Right cardiac atrium (tissue), 5 donors: ENCODE results near the gene CCL28. TPM values are rescaled to one million over a fixed set of nuclear protein-coding genes. Genes with fewer than 3 reads are reported as not detected.
A peak's percentile ranks its signal among the peaks of the same experiment; 100 is the strongest.
"Not testable (repeated sequence)": the region's sequence is repeated elsewhere in the genome, so short reads cannot be mapped to it uniquely, and the experiment has no call there.

Experiments used
- ATAC-seq, 2 donors: fragments of 200-7000 bp; cut with Tn5 transposase; one replicate each; pipeline versions ENCODE4 v1.8.0 to v1.9.1; 2020; ENCODE audit warnings: moderate library complexity in 2 of 2, mild to moderate bottlenecking in 1 of 2
- DNase-seq, 3 donors: peaks; one replicate each; pipeline ENCODE4 v3.0.0-alpha.2; 2020
- H3K27ac ChIP-seq: one replicate; pipeline ENCODE4 v1.5.1; 2013; ENCODE audit warnings: mild to moderate bottlenecking, low read length, control low read depth, moderate library complexity
- H3K27me3 ChIP-seq: one replicate; pipeline ENCODE4 v1.6.1; 2013; ENCODE audit not compliant: control insufficient read depth, insufficient read depth
- H3K4me1 ChIP-seq: one replicate; pipeline ENCODE4 v1.6.1; 2013; ENCODE audit warnings: low read length; ENCODE audit not compliant: control insufficient read depth, insufficient read depth
- H3K4me3 ChIP-seq: one replicate; pipeline ENCODE4 v1.5.1; 2013; ENCODE audit warnings: low read length, control low read depth
- H3K9me3 ChIP-seq: one replicate; pipeline ENCODE4 v1.6.1; 2013; ENCODE audit warnings: low read length; ENCODE audit not compliant: control insufficient read depth
- WGBS: extraction: QIAGEN DNeasy Blood & Tissue Kit; methylation state at CpG from one replicate; pipeline ENCODE4 v1.1.7; 2013; 5-methylcytosine and 5-hydroxymethylcytosine counted together
- intact Hi-C, 4 donors: fragments of 100-400 bp; cut with DNase I; formaldehyde crosslinking; loops; one replicate each; pipeline versions ENCODE4 v1.11.0 to v1.14.0; 2022 to 2023
- polyA plus RNA-seq: library from polyadenylated mRNA; stranded (reverse); fragments of 200-250 nt; gene quantifications from one replicate; pipeline ENCODE4 v1.2.3, GENCODE V29; 2013
- total RNA-seq, 4 donors: library from RNA; stranded (reverse); fragmentation: NEBNext Ultra II Directional; extraction: Animal tissue kit (Norgen Biotek cat#: 25700); gene quantifications; one replicate each; pipeline ENCODE4 v1.2.1, GENCODE V29; 2021
- donor health status: healthy with polysubstance abuse.
- donor health status: DM: no; HTN: yes; CAD: no.
- donor health status: DM: no; HTN: no; CAD: no.
- donor health status: DM: no; HTN: yes; CAD: no; lungs with severe emphysema.
- donor health status: DM: yes; HTN: yes; CAD: no.

CCL28 gene
- total and polyA plus RNA-seq, 5 donors, result 0.58 to 2.2 (median 1.5) TPM

DNA sequence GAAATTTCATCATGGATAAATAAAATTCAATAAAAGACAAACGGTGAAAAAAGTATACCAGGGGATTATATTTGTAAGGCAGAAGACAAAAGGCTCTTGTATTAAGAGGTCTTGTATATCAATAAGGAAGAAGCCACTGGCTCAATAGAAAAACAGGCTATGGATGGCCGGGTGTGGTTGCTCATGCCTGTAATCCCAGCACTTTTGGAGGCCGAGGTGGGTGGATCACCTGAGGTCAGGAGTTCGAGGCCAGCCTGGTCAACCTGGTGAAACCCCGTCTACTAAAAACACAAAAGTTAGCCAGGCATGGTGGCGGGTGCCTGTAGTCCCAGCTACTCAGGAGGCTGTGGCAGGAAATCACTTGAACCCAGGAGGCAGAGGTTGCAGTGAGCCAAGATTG, 10.9 kb upstream of the CCL28 start:
- H3K4me1 ChIP-seq, H3K9me3 ChIP-seq, intact Hi-C loops, H3K27me3 ChIP-seq, H3K27ac ChIP-seq, DNase-seq, ATAC-seq, H3K4me3 ChIP-seq: not testable (repeated sequence)
- 83% methylated on average over 6 of the region's 6 CpGs for WGBS

DNA sequence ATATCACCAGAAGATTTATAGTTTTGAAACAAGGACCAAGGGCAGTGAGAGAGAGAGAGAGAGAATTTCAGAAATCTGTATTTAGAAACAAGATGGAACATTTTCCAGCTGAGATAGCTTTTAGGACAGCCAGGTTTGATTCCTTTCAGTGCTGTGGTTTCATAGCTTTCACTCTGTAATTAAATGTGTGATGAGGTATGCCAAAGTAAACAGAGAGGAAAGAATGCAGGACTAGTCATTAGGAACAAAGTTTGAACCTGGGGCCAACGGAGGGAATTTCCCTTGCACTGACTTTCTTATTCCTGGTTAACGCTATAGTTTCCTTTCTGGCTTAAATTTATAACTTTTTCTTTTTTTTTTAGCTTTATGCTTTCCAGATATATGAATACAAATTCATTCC, 10.0 kb upstream of the CCL28 start:
- WGBS, result 38% methylated on average over 2 of the region's 2 CpGs
- no peak overlapping the region for H3K4me3 ChIP-seq
- H3K27ac ChIP-seq, result no peak overlapping the region
- intact Hi-C loops, result no loop called here
- no peak for DNase-seq
- no peaks in the 10 kb centered on the region for H3K27me3 ChIP-seq
- H3K4me1 ChIP-seq, result no peaks in the 10 kb centered on the region
- ATAC-seq, result peak in 1 of 2 donors; percentile 47
- H3K9me3 ChIP-seq, result no peaks in the 10 kb centered on the region

DNA sequence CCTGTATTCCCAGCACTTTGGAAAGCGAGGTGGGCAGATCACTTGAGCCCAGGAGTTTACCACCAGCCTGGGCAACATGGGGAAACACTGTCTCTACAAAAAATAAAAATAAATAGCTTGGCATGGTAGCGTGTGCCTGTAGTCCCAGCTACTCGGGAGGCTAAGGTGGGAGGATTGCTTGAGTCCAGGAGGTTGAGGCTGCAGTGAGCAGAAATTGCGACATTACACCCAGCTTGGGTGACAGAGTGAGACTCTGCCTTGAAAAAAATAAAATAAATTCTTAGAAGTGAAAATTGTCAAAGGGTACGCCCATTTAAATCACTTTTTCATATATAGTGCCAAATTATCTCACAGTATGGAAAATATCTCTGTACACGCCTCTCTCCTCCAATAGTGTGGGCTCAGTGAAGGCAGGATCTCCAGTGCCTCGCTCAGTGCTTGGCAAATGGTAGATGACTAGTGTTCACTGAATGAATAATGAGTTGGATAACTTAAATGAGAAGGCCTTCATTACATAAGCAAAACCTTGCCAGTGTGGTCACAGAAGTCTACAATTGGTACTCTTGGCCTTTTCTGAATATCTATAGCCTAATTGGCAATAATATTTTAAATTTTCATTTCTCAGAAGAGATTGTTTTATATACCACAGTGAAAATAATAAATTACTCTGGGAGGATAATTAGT, 9.4 kb upstream of the CCL28 start:
- intact Hi-C loops, result no loop called here
- no peaks in the 10 kb centered on the region for H3K4me1 ChIP-seq
- H3K4me3 ChIP-seq, result no peak overlapping the region
- ATAC-seq (no peak), DNase-seq (no peak)
- WGBS, result 82% methylated on average over 7 of the region's 7 CpGs
- no peaks in the 10 kb centered on the region for H3K27me3 ChIP-seq
- H3K27ac ChIP-seq, result no peak overlapping the region
- no peaks in the 10 kb centered on the region for H3K9me3 ChIP-seq

DNA sequence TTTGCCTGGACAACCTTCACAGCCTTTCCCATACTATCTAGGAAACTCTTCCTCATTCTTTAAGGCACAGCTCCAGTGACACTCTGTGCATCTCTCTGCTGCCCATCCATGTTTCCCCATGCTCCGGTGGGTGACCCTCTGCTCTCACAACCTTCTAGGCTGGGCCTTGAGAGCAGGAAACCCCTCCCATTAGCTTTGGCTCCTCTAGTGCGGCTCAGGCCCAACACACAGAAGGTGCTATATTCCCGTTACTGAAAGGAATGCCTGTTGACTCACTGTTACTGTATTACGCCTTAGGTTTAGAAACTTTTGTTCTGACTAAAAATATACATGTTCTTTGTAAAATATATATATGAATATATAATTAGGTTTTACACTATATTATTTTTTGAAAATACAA, 8.1 kb upstream of the CCL28 start:
- H3K27ac ChIP-seq, result no peak overlapping the region
- 53% methylated on average over 4 of the region's 4 CpGs for WGBS
- H3K27me3 ChIP-seq, result no peaks in the 10 kb centered on the region
- intact Hi-C loops, result no loop called here
- ATAC-seq, result peak in 1 of 2 donors; percentile 76
- no peak overlapping the region for H3K4me3 ChIP-seq
- H3K9me3 ChIP-seq, result no peaks in the 10 kb centered on the region
- no peaks in the 10 kb centered on the region for H3K4me1 ChIP-seq
- DNase-seq, result no peak

DNA sequence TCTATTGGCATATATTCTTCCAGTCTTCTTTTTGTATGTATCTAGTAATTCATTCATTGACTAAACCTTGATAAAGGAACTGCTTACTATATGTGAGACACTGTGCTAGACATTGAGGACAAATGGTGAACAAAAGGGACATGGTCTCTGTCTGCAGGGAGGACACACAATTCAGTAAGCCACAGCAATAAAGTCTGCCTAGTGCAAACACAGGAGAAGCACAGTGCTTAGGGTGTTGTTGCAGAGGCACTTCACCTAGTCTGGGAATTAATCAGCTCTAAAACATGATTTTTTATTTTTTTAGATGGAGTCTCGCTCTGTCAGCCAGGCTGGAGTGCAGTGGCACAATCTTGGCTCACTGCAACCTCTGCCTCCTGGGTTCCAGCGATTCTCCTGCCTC, 6.4 kb upstream of the CCL28 start:
- no peak overlapping the region for H3K4me3 ChIP-seq
- no peaks in the 10 kb centered on the region for H3K9me3 ChIP-seq
- intact Hi-C loops, result no loop called here
- ATAC-seq (no peak), DNase-seq (no peak)
- H3K27ac ChIP-seq, result no peak overlapping the region
- H3K27me3 ChIP-seq, result no peaks in the 10 kb centered on the region
- 94% methylated on average over 2 of the region's 2 CpGs for WGBS
- H3K4me1 ChIP-seq, result no peaks in the 10 kb centered on the region

DNA sequence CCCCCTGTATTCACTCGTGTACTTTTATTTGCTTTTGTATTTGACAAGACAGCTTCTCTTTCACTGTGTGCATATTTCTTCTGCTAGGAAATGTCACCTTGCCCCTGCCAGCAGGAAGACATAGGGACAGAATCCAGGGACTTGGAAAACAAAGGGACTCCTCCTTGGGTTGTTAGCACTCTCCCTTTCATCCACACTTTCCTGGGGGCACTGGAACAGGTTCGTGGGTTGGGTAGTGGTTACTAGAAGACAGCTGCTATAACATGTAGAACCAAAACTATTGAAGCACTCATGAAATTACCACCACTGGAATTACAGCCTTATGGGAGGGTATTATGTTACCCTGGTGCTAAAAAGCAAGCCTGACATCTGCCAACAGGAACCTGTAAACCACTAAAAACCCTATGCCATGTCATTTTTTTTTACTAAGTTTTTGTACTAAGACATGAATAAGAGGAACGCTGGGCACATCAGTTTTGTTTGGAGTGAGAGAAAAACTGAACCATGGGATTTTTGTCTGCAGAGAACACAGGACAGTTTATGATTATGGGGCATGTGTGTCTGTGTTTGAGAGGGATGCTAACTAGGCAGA, 4.7 kb upstream of the CCL28 start:
- H3K4me3 ChIP-seq, result no peak overlapping the region
- DNase-seq (no peak), ATAC-seq (no peak)
- H3K27ac ChIP-seq, result no peak overlapping the region
- H3K9me3 ChIP-seq, result no peaks in the 10 kb centered on the region
- WGBS, result 57% methylated on average over 3 of the region's 3 CpGs
- H3K4me1 ChIP-seq, result no peaks in the 10 kb centered on the region
- intact Hi-C loops, result no loop called here
- H3K27me3 ChIP-seq, result no peaks in the 10 kb centered on the region

DNA sequence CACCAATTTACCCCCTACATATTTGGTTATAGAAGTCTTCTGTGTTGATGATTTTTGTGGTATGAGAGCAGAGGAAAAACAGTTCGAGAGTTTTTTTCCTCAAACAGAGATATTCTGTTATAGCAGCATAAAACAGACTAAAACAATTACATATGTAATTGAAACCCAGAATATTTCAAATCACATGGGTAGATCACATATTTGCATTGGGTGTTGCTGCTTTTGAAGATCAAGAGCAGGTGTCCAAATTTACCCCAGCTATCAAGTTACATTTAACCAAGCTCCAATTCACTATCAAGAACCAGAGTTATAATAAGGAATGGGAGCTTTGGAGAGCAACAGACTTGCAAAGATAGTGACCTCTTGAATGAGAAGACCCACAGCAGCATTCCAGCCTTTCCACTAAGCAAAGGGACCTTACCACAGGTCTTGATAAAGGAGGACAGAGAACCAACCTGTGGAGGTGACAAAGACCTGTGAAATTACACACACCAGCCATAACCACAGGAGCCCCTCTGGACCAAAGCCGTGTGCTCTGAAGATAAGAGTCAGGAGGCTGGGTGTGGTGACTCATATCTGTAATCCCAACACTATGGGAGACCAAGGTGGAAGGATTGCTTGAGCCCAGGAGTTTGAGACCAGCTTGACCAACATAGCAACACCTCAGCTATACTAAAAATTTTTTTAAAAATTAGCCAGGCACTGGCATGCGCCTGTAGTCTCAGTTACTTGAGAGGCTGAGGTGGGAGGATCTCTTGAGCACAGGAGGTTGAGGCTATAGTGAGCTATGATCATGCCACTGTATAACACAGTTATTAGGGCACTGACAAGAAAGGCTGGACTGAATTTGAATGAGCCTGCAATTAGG, 4.0 kb upstream of the CCL28 start:
- no peak for DNase-seq
- no peak overlapping the region for H3K4me3 ChIP-seq
- no peak overlapping the region for H3K27ac ChIP-seq
- no peaks in the 10 kb centered on the region for H3K4me1 ChIP-seq
- intact Hi-C loops, result no loop called here
- H3K9me3 ChIP-seq, result no peaks in the 10 kb centered on the region
- H3K27me3 ChIP-seq, result no peaks in the 10 kb centered on the region
- ATAC-seq, result no peak
- WGBS, result 65% methylated on average over 3 of the region's 3 CpGs

DNA sequence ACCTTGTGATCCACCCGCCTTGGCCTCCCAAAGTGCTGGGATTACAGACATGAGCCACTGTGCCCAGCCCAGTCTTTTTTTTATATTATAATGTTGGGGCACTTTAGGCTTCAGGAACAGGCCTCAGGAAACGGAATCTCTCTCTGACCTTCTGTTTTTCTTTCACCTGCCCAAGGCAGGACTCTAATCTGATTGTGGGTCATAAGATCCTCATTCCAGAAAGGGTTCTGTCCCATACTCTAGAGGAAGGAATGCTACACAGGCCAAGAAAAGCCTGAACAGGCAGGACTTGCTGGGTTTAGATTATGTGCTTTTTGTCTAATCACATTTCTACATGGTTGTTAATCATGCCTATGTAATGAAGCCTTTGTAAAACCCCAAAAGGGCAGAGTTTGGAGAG, 1.8 kb upstream of the CCL28 start:
- ATAC-seq (no peak), DNase-seq (no peak)
- WGBS, result 84% methylated on average over 2 of the region's 2 CpGs
- Histone ChIP-seq H3K27ac (no peak overlapping the region), H3K4me3 (no peak overlapping the region), H3K9me3 (no peaks in the 10 kb centered on the region), H3K4me1 (no peaks in the 10 kb centered on the region), H3K27me3 (no peaks in the 10 kb centered on the region)
- intact Hi-C loops, result no loop called here

DNA sequence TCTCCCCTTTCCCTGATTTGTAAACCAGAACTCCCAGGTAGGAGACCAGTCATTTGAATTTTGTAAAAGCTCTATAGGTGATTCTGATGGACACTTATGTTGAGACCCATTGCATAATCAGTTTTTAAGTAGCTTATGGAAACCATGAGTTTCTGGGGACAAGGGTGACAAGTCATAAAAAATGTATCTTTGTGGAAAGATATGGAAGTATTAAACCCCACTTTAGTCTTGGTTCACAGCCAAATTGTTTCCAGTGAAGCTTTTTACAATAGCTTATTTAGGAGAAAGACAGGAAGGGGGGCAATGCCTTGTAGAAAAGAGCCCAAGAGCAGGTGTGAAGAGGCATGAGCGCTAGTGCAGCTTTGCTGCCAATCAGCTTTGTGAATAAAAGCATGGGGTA, 453 bp upstream of the CCL28 start:
- intact Hi-C loops, result no loop called here
- Histone ChIP-seq H3K9me3 (no peaks in the 10 kb centered on the region), H3K4me3 (no peak overlapping the region), H3K27ac (no peak overlapping the region), H3K27me3 (no peaks in the 10 kb centered on the region), H3K4me1 (no peaks in the 10 kb centered on the region)
- DNase-seq (no peak), ATAC-seq (no peak)
- 88% methylated on average over 1 of the region's 1 CpG for WGBS

DNA sequence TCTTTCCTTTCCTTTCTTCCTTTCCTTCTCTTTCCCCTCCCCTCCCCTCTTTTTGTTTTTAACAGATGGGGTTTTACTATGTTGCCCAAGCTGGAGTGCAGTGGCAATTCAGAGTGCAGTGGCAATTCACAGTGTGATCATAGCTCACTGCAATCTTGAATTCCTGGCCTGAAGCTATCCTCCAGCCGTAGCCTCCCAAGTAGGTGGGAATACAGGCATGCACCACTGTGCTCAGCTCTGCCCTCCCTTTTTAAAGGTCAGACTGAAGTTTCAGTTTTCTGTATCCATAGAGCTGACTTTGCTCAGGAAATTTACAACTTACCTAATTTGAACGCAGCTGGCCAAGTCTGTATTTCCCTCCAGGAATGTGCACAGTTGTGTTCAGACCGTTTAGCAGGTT, 696 bp downstream of the CCL28 start:
- intact Hi-C loops, result no loop called here
- no peaks in the 10 kb centered on the region for H3K9me3 ChIP-seq
- H3K4me1 ChIP-seq, result no peaks in the 10 kb centered on the region
- ATAC-seq (no peak), DNase-seq (no peak)
- WGBS, result 67% methylated on average over 3 of the region's 3 CpGs
- no peaks in the 10 kb centered on the region for H3K27me3 ChIP-seq
- no peak overlapping the region for H3K4me3 ChIP-seq
- no peak overlapping the region for H3K27ac ChIP-seq

DNA sequence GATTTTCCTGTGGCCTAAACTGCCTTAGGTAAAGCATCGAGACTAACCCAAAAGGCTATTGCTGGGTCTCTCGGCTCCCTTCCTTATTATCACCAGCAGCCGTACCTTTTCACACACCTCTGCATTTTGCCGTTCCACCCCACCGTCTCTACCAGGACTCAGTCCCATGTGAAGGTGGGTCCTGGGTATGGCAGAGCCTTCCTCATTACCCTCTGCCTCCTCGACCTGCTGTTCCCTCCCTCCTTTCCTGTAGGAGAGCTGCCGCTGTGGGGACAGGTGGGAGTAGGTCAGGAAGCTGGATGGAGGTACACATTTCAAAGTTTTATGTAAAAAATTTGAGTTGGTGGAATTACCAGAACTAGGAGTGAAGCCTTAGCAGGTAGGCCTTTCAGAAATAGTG, 1.8 kb downstream of the CCL28 start:
- intact Hi-C loops, result no loop called here
- ATAC-seq, result no peak
- H3K27ac ChIP-seq, result no peak overlapping the region

More for the DNA sequence above, 1.8 kb downstream of the CCL28 start:
- Histone ChIP-seq H3K4me1 (no peaks in the 10 kb centered on the region), H3K27me3 (no peaks in the 10 kb centered on the region), H3K4me3 (no peak overlapping the region), H3K9me3 (no peaks in the 10 kb centered on the region)
- no peak for DNase-seq
- WGBS, result 81% methylated on average over 7 of the region's 7 CpGs
